Measurements from ENCODE around the gene CARMIL1.
A peak's percentile ranks its signal among the peaks of the same experiment; 100 is the strongest.

Gene CARMIL1

GRCh38 chr6:25525078-25525477 lies 245.9 kb downstream of the CARMIL1 start:
- no peak for DNase-seq (ENCODE audit: low read depth)
- no peak overlapping the region for H3K4me3 ChIP-seq (ENCODE audit: low read depth, low read length)

- no peak overlapping the region for H3K4me3 ChIP-seq (ENCODE audit: low read depth, low read length)
- no peak for DNase-seq (ENCODE audit: low read depth)
Observed at GRCh38 chr6:25534942-25535631, 255.9 kb downstream of the CARMIL1 start.

GRCh38 chr6:25535632-25536225 lies 256.6 kb downstream of the CARMIL1 start:
- H3K4me3 ChIP-seq (ENCODE audit: low read depth, low read length), result no peak overlapping the region
- no peak for DNase-seq (ENCODE audit: low read depth)

GRCh38 chr6:25536781-25537180 lies 257.6 kb downstream of the CARMIL1 start:
- no peak for DNase-seq (ENCODE audit: low read depth)

GRCh38 chr6:25537349-25538018 lies 258.3 kb downstream of the CARMIL1 start:
- H3K4me3 ChIP-seq (ENCODE audit: low read depth, low read length), result no peak overlapping the region
- DNase-seq (ENCODE audit: low read depth), result no peak

More at GRCh38 chr6:25536781-25537180, 257.6 kb downstream of the CARMIL1 start:
- H3K4me3 ChIP-seq (ENCODE audit: low read depth, low read length), result no peak overlapping the region

GRCh38 chr6:25541228-25541627 lies 262.1 kb downstream of the CARMIL1 start:
- H3K4me3 ChIP-seq (ENCODE audit: low read depth, low read length), result no peak overlapping the region
- no peak for DNase-seq (ENCODE audit: low read depth)

GRCh38 chr6:25542984-25543910 lies 264.1 kb downstream of the CARMIL1 start:
- no peak overlapping the region for H3K4me3 ChIP-seq (ENCODE audit: low read depth, low read length)
- DNase-seq (ENCODE audit: low read depth), result no peak

GRCh38 chr6:25544833-25545232 lies 265.7 kb downstream of the CARMIL1 start:
- H3K4me3 ChIP-seq (ENCODE audit: low read depth, low read length), result no peak overlapping the region
- DNase-seq (ENCODE audit: low read depth), result no peak

- no peak overlapping the region for H3K4me3 ChIP-seq (ENCODE audit: low read depth, low read length)
- no peak for DNase-seq (ENCODE audit: low read depth)
Observed at GRCh38 chr6:25547797-25548196, 268.6 kb downstream of the CARMIL1 start.

GRCh38 chr6:25548451-25548850 lies 269.3 kb downstream of the CARMIL1 start:
- DNase-seq (ENCODE audit: low read depth), result no peak
- no peak overlapping the region for H3K4me3 ChIP-seq (ENCODE audit: low read depth, low read length)

DNA sequence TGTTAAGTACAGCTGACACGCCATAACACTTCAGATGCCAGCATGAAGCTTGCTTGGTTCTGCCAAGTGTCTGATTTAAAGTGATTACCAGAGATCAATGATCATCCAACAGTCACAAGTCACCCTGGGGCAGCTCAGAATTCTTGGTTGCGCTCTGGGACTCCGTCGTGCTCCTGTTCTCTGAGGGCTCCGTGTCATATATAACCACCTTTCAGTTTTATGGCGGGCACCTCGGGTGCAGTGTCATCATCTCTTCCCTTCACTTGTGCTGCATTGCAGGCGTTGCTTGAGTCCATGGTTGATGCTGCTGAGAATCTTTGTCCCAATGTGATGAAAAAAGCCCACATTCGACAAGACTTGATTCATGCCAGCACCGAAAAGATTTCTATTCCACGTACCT lies 271.5 kb downstream of the CARMIL1 start:
- DNase-seq (ENCODE audit: low read depth), result no peak
- H3K4me3 ChIP-seq (ENCODE audit: low read depth, low read length), result no peak overlapping the region

DNA sequence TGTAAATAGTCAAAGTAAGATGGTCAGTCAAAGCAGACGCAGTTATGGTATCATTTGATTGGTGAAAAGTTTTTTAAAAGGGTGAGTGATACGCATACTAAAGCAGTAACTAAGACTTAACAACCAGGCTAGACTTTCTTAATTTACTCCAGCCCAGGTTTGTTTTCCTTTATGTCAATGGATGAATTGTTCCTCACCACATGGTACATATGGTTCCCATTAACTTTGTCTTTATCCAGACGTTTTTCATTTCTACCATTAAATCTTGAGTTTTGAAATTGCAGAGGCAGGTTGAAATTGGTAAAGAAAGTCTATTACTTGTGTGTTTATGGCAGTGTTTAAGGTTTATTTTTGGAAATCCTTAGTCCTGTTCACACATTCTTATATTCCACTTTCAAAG lies 274.3 kb downstream of the CARMIL1 start:
- no peak overlapping the region for H3K4me3 ChIP-seq (ENCODE audit: low read depth, low read length)

DNA sequence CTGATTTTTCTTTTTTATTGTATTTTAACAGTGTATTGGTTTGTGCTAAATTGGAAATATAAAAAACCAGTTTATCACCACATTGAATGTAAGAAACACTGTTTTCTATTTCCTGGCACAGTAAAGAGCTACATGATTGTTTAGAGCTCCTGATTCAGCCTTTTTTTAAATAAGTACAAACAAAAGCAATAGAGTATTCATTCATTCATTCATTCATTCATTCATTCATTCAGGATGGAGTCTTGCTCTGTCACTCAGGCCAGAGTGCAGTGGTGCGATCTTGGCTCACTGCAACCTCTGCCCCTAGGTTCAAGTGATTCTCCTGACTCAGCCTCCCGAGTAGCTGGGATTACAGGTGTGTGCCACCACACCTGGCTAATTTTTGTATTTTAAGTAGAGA lies 276.0 kb downstream of the CARMIL1 start:
- DNase-seq (ENCODE audit: low read depth), result no peak
- no peak overlapping the region for H3K4me3 ChIP-seq (ENCODE audit: low read depth, low read length)

More for the DNA sequence above, 274.3 kb downstream of the CARMIL1 start:
- no peak for DNase-seq (ENCODE audit: low read depth)

GRCh38 chr6:25556516-25556915 lies 277.3 kb downstream of the CARMIL1 start:
- H3K4me3 ChIP-seq (ENCODE audit: low read depth, low read length), result no peak overlapping the region
- DNase-seq (ENCODE audit: low read depth), result peak; percentile 27

GRCh38 chr6:25558155-25558817 lies 279.1 kb downstream of the CARMIL1 start:
- DNase-seq (ENCODE audit: low read depth), result no peak
- H3K4me3 ChIP-seq (ENCODE audit: low read depth, low read length), result no peak overlapping the region

DNA sequence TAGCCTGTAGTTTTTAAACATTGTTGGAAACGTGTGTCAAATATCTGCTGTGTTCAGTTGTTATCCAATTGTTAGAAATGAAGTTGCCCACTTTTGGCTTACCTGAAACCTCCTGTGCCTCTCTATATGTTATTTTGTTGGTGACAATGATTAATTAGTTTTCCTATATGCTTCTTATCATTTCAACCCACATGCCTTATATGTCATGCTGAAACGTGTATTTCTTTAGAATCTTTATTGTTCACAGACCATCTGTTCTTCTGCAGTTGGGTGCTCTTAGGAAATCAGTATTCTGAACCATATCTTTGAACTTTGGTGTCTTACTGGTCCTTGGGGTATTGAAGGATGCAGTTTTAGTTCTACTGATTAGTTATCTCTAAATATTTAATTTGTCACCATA lies 281.7 kb downstream of the CARMIL1 start:
- H3K4me3 ChIP-seq (ENCODE audit: low read depth, low read length), result no peak overlapping the region
- DNase-seq (ENCODE audit: low read depth), result no peak

DNA sequence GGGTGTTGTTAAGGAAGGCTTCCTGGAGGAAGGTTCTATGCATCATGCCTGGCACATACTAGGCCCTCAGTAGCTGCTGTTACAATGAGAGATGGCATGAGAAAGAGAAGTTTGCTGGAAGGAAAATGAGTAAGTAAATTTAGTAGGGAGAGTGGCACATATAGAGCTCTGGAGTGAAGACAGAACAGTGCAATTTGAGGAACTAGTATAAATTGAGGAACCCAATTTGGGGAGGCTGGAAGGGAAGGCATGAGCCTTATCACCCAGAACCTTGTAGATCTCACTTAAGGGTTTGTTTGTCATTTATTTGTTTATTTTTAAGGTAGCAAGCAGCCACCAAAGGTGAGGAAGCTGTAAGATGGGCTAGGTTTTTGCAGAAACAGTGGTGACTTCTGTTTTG lies 285.8 kb downstream of the CARMIL1 start:
- H3K4me3 ChIP-seq (ENCODE audit: low read depth, low read length), result no peak overlapping the region
- DNase-seq (ENCODE audit: low read depth), result no peak

GRCh38 chr6:25570578-25570977 lies 291.4 kb downstream of the CARMIL1 start:
- DNase-seq (ENCODE audit: low read depth), result no peak
- no peak overlapping the region for H3K4me3 ChIP-seq (ENCODE audit: low read depth, low read length)

GRCh38 chr6:25576919-25577318 lies 297.7 kb downstream of the CARMIL1 start:
- H3K4me3 ChIP-seq (ENCODE audit: low read depth, low read length), result no peak overlapping the region
- no peak for DNase-seq (ENCODE audit: low read depth)
